Pons (tissue), 1 donor: Measurements from ENCODE around the gene SDK1.

Experiments used
- DNase-seq: peaks from one replicate; pipeline ENCODE4 v3.0.0-alpha.2; 2016; ENCODE audit warnings: low spot score

The SDK1 gene

GRCh38 chr7:4020086-4020485 lies 719.0 kb downstream of the SDK1 start:
- no peak for DNase-seq

- DNase-seq, result no peak
Measured at GRCh38 chr7:4021413-4021812, 720.4 kb downstream of the SDK1 start.

GRCh38 chr7:4022265-4022664 lies 721.2 kb downstream of the SDK1 start:
- DNase-seq, result no peak

GRCh38 chr7:4023502-4023901 lies 722.5 kb downstream of the SDK1 start:
- DNase-seq, result no peak

- DNase-seq, result no peak
Measured at GRCh38 chr7:4024133-4024532, 723.1 kb downstream of the SDK1 start.

- peak; percentile 31 for DNase-seq
Measured at GRCh38 chr7:4024806-4025205, 723.8 kb downstream of the SDK1 start.

GRCh38 chr7:4025210-4025609 lies 724.2 kb downstream of the SDK1 start:
- no peak for DNase-seq

GRCh38 chr7:4025694-4026615 lies 724.9 kb downstream of the SDK1 start:
- DNase-seq, result no peak

- DNase-seq, result no peak
Measured at GRCh38 chr7:4026941-4027486, 726.0 kb downstream of the SDK1 start.

- DNase-seq, result no peak
Measured at GRCh38 chr7:4028221-4028620, 727.2 kb downstream of the SDK1 start.

- no peak for DNase-seq
Measured at GRCh38 chr7:4029941-4030340, 728.9 kb downstream of the SDK1 start.

- DNase-seq, result no peak
Measured at GRCh38 chr7:4030346-4030950, 729.4 kb downstream of the SDK1 start.

GRCh38 chr7:4033996-4034395 lies 732.9 kb downstream of the SDK1 start:
- DNase-seq, result no peak

GRCh38 chr7:4037308-4037707 lies 736.3 kb downstream of the SDK1 start:
- no peak for DNase-seq

GRCh38 chr7:4037877-4038276 lies 736.8 kb downstream of the SDK1 start:
- DNase-seq, result no peak

- DNase-seq, result no peak
Measured at GRCh38 chr7:4040109-4040928, 739.3 kb downstream of the SDK1 start.

- no peak for DNase-seq
Measured at GRCh38 chr7:4042402-4043045, 741.5 kb downstream of the SDK1 start.

- DNase-seq, result no peak
Measured at GRCh38 chr7:4043988-4044387, 742.9 kb downstream of the SDK1 start.

GRCh38 chr7:4045450-4045849 lies 744.4 kb downstream of the SDK1 start:
- no peak for DNase-seq

- DNase-seq, result no peak
Measured at GRCh38 chr7:4045975-4046374, 744.9 kb downstream of the SDK1 start.

- no peak for DNase-seq
Measured at GRCh38 chr7:4048336-4048735, 747.3 kb downstream of the SDK1 start.

GRCh38 chr7:4049202-4049601 lies 748.1 kb downstream of the SDK1 start:
- DNase-seq, result no peak
